ENCODE results near the gene TAS1R2.

TAS1R2 gene

DNA sequence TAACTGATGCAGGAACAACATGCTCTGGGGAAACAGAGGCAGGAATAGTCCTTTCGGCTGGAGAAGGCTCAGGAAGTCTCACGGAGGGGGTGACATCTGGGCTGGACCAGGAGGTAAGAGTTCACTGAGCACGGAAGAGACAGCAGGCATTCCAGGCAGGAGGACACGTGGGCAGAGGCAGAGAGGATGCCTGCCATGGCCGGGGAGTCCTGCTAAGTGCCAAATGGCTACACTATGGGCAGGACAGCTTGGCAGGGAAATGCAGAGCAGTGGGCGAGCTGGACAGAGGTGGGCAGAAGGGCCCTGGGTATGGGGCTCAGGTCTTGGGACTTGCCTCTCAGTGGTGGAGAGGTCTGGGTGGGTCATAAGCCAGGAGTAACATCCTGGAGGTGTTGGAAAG lies 25.3 kb upstream of the TAS1R2 start:
- DNase-seq (ENCODE audit: insufficient read length, low spot score) (no peak), FAIRE-seq (no peak)

DNA sequence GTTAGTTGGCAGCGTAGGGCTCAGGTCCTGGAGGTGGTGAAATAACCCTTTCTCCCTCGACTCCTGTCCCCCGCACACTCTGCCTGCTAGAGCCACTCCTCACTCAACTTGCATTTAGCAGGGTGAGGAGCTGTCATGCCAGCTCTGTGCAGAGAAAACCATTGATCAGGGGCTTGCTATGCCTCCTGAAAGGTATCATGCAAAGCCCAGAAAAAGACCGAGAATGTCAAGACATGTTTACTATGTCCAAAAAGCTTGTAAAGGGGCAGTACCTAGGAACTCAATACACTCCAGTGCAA lies 24.9 kb upstream of the TAS1R2 start:
- DNase-seq (ENCODE audit: insufficient read length, low spot score) (no peak), FAIRE-seq (no peak)

DNA sequence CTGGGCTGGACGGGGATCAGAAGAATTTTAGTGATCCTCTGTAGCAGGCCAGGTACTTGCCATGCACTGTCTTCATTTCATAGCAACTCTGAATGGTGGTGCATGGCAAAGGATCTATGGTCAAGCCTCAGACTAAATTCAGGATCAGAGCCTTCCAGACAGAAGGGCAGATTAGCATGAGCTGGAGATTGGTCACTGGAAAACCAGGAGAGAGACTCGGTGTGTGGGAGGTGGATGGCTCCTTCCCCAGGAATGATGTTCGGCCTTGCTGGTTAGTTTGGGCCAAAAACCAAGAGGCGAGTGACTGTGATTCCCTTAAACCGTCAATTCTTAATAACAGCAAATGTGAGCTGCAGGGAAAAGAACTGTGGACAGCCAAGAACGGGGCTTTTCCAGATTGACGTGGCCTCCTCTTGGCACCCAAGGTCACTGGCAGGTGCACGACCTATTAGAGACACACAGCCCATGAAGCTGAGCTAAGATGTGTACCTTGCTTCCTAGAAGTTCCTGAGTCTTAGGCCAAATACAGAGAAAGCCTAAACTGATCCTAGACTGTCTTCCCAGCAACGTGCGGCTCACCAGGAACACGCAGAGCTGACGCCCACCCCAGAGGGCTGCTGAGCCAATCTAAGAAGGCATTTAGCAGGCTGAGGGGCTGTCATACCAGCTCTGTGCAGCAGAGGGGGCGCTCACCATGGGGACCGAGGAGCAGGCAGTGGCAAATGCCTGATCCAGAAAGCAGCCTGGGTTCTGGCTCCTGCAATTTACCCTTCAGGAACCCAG lies 24.4 kb upstream of the TAS1R2 start:
- FAIRE-seq (peak; percentile 57), DNase-seq (ENCODE audit: insufficient read length, low spot score) (peak; percentile 61)

DNA sequence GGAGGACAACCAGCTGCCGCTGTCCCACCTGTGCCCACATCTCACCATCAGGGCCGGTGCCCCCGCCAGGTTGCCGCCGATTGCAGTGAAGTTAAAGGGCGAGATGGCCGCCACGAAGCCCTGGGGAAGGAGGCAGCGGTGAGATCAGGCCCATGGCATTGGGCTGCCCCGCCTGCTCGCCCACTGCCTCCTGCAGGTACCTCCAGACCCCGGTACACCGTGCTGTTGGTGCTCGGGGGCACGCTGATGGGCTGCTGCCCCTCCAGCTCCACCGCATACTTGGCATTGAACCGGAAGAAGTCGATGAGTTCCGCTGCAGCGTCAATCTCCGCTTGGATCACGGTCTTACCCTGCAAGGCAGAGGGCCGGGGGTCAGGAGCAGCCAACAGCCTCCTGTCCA lies 23.6 kb upstream of the TAS1R2 start:
- FAIRE-seq (no peak), DNase-seq (ENCODE audit: insufficient read length, low spot score) (no peak)

DNA sequence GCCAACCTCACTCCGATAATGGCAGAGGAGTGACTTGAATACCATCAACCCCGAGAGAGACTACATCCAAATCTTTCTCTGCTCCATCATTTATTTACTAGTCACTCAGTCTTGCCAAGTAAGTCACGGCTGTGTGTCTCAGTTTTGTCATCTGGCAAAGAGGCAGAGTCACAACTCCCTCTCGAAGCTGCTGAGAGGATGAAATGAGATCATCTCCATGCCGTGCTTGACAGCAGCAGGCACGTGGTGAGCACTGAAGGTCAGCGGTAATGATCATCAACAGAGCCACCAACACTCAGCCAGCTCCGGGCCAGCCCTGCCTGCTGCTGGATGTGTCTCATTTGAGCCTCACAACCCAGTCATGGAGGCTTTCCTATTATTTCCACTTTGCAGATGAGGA lies 23.0 kb upstream of the TAS1R2 start:
- FAIRE-seq (no peak), DNase-seq (ENCODE audit: insufficient read length, low spot score) (no peak)

GRCh38 chr1:18881642-18882431 lies 22.4 kb upstream of the TAS1R2 start:
- no peak for FAIRE-seq
- no peak for DNase-seq (ENCODE audit: insufficient read length, low spot score)

DNA sequence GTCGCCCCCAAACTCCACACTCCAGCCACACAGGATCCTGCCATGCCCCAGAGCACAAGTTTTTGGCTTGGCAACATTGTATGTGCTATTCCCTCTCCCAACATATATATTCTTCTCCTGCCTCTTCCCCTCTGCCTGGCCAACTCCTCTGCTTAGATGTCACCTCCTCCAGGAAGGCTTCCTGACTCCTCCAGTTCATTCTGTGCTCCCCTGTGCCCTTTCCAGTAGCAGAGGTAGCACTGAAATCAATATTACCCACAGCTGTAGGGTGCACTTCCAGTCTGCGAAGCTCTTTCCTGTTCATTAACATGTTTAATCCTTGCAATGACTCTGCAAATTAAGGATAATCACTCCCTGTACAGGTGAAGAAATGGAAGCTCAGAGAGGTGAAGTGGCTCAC lies 21.7 kb upstream of the TAS1R2 start:
- FAIRE-seq = no peak

GRCh38 chr1:18880585-18880984 lies 21.1 kb upstream of the TAS1R2 start:
- FAIRE-seq (no peak), DNase-seq (ENCODE audit: insufficient read length, low spot score) (no peak)

More for the DNA sequence above, 21.7 kb upstream of the TAS1R2 start:
- DNase-seq (ENCODE audit: insufficient read length, low spot score) = no peak

DNA sequence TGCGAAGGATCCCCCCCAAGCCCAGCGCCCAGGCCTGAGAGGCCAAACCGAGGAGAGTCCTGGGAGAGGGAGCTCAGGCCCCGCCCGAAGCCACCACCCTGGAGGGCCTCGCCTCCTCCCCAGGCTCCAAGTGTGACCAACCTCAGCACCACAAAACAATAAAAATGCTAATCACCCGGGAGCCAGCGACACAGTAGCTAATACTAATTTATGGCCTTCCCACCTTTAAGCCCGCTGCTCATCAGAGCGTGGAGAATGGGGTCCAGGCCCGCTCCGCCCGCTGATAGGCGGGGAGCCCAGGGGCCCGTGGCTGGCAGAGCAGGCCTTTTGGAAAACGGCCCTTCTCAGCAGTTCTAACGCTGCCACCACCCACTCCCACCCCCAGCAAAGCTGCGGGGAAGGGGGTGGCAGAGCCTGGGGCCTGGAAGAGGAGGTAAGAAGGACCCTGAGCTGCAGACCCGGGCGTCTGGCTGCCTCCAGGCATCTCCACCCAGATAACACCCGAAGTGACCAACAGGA lies 20.4 kb upstream of the TAS1R2 start:
- DNase-seq (ENCODE audit: insufficient read length, low spot score) = no peak

GRCh38 chr1:18879215-18879790 lies 19.8 kb upstream of the TAS1R2 start:
- FAIRE-seq (no peak), DNase-seq (ENCODE audit: insufficient read length, low spot score) (no peak)

More for the DNA sequence above, 20.4 kb upstream of the TAS1R2 start:
- FAIRE-seq = no peak

GRCh38 chr1:18878538-18879214 lies 19.2 kb upstream of the TAS1R2 start:
- DNase-seq (ENCODE audit: insufficient read length, low spot score) (no peak), FAIRE-seq (no peak)

- DNase-seq (ENCODE audit: insufficient read length, low spot score) = no peak
- FAIRE-seq = no peak
Measured at GRCh38 chr1:18877282-18877681, 17.8 kb upstream of the TAS1R2 start.

DNA sequence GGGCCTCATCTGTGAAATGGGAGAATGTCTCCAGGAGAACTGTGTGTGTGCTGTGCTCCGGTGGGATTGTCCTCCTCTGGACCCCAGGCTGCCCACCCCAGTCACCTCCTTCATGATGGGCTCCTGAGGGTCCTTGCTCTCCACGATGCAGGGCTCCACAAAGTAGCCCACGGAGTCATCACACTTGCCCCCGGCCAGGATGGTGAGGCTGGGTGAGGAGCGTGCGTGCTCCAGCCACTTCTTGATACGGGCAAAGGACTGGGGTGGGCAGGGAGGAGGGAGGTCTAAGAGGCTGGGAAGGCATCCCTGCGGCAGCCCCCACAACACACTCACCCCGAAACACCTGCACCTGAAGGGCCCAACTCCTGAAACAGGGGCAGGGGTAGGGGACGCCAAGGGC lies 16.8 kb upstream of the TAS1R2 start:
- FAIRE-seq = no peak

DNA sequence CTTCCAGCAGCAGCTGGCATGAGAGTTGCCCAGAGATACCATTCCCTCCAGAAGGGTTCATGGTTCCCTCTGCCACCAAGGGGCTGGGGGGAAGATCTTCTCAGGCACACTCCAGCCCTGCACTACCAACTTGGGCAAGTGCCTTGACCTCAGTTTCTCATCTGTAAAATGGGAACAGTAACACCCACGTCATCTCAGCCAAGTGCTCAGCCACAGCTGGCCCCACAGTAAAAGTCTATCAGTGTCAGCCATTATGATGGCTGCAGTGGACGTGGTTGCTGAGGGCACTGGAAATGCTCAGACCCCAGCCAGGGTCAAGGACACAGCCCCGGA lies 16.3 kb upstream of the TAS1R2 start:
- DNase-seq (ENCODE audit: insufficient read length, low spot score) (no peak), FAIRE-seq (no peak)

More for the DNA sequence above, 16.8 kb upstream of the TAS1R2 start:
- no peak for DNase-seq (ENCODE audit: insufficient read length, low spot score)

GRCh38 chr1:18875107-18875795 lies 15.8 kb upstream of the TAS1R2 start:
- FAIRE-seq = peak; percentile 49
- peak; percentile 72 for DNase-seq (ENCODE audit: insufficient read length, low spot score)

- no peak for FAIRE-seq
Measured at GRCh38 chr1:18874600-18874999, 15.1 kb upstream of the TAS1R2 start.

DNA sequence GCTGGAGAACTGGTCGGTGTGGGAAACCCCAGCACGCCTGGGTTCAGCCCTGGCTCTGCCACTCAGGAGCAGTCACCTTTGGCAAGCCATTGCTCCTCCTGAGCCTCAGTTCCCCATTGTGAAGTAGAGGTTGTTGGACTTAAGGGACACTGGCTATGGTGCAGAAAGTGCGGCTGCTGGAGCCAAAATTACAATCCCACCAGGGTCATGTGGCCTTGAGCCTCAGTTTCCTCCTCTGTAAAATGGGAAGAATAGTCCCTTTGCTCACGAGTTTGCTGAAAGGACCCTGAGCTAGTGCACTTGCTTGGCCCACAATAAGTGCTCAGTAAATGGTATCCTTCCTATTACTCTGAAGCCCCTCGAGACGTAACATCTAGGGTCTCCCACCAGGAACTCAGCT lies 14.6 kb upstream of the TAS1R2 start:
- DNase-seq (ENCODE audit: insufficient read length, low spot score) (no peak), FAIRE-seq (no peak)

More at GRCh38 chr1:18874600-18874999, 15.1 kb upstream of the TAS1R2 start:
- DNase-seq (ENCODE audit: insufficient read length, low spot score) = no peak

GRCh38 chr1:18872071-18872611 lies 12.7 kb upstream of the TAS1R2 start:
- FAIRE-seq (no peak), DNase-seq (ENCODE audit: insufficient read length, low spot score) (no peak)

DNA sequence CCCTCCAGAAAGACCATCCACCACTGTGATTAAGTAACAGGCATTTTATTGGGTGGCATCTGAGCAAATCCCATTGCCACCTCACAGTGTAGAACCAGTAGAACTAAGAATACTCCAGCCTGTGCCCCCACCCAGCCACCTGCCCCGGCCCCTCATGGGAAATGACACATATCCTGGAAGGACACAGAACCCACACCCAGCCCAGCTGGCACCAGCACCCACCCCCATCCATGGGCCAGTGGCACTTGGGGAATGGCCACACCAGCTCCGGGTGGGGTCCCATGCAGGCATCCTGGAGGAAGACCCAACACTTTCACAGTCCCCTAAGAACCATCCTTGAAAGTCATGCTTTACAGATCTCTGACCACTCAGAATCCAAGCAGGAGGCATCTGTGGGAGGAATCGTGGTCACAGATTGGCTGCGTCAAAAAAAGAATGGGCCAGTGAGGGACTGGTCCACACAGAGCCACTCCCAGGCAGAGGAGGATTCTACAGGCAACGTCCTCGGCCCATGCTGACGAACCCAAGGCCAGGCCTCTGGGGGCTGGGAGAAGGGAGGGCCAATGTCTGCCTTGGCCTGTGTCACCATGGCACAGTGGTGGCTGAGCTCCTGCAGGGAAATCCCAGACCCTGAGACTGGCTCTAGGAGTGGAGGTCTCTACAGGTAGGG lies 12.1 kb upstream of the TAS1R2 start:
- FAIRE-seq (no peak), DNase-seq (ENCODE audit: insufficient read length, low spot score) (no peak)

- DNase-seq (ENCODE audit: insufficient read length, low spot score) (no peak), FAIRE-seq (no peak)
Measured at GRCh38 chr1:18870957-18871356, 11.5 kb upstream of the TAS1R2 start.
